Small intestine (tissue), 16 donors: Measurements from ENCODE around the gene SLC2A8. TPM values are rescaled to one million over a fixed set of nuclear protein-coding genes. Genes with fewer than 3 reads are reported as not detected.

Source experiments
- DNase-seq, 2 donors: peaks; one replicate each; pipeline versions ENCODE4 v3.0.0 to v3.0.0-alpha.2; 2013
- FAIRE-seq: peaks from 2 replicates; lab custom pipeline; 2012; peaks lifted over from hg19 to GRCh38; lab: Jason Lieb, UNC
- H3K27ac ChIP-seq, 3 donors: one replicate each; pipeline ENCODE4 v1.5.1; 2013; ENCODE audit warnings: low read length in 2 of 3, mild to moderate bottlenecking in 2 of 3, control low read depth in 1 of 3, inconsistent platforms in 1 of 3, low read depth in 1 of 3, moderate library complexity in 1 of 3
- H3K27me3 ChIP-seq, 3 donors: one replicate each; pipeline ENCODE4 v1.6.1; 2013; ENCODE audit warnings: low read length in 3 of 3, inconsistent platforms in 1 of 3; ENCODE audit not compliant: control insufficient read depth in 3 of 3, insufficient read depth in 3 of 3
- H3K36me3 ChIP-seq, 3 donors: one replicate each; pipeline ENCODE4 v1.6.1; 2013; ENCODE audit warnings: low read length in 3 of 3, inconsistent platforms in 1 of 3, low read depth in 1 of 3, mild to moderate bottlenecking in 1 of 3, moderate library complexity in 1 of 3; ENCODE audit not compliant: control insufficient read depth in 3 of 3, insufficient read depth in 2 of 3
- H3K4me1 ChIP-seq, 3 donors: one replicate each; pipeline ENCODE4 v1.6.1; 2013; ENCODE audit warnings: low read length in 2 of 3, inconsistent platforms in 1 of 3, low read depth in 1 of 3, mild to moderate bottlenecking in 1 of 3, moderate library complexity in 1 of 3; ENCODE audit not compliant: control insufficient read depth in 3 of 3, insufficient read depth in 2 of 3
- H3K4me3 ChIP-seq, 3 donors: one replicate each; pipeline ENCODE4 v1.5.1; 2013; ENCODE audit warnings: low read length in 3 of 3, control low read depth in 1 of 3, inconsistent platforms in 1 of 3, low read depth in 1 of 3, mild to moderate bottlenecking in 1 of 3, moderate library complexity in 1 of 3
- H3K9me3 ChIP-seq, 2 donors: one replicate each; pipeline ENCODE4 v1.6.1; 2013; ENCODE audit warnings: low read depth in 1 of 2, low read length in 1 of 2; ENCODE audit not compliant: control insufficient read depth in 2 of 2, insufficient read depth in 1 of 2
- WGBS, 3 donors: extraction: QIAGEN DNeasy Blood & Tissue Kit; methylation state at CpG; one replicate each; pipeline ENCODE4 v1.1.7; 2013; 5-methylcytosine and 5-hydroxymethylcytosine counted together
- long read RNA-seq, 10 donors: transcript quantifications; one replicate each; lab custom pipeline, GENCODE V29; 2026
- polyA plus RNA-seq, 4 donors: library from polyadenylated mRNA; stranded (reverse) in 3 of 4; unstranded in 1 of 4; fragments of 200-250 nt in 3 of 4; fragments of 120-200 nt in 1 of 4; gene quantifications; one replicate each; pipeline versions ENCODE4 v1.2.1 to v1.2.3, GENCODE V29; 2013
- donor health status: healthy with polysubstance abuse.
- donor health status: control.
- donor health status: control.
- donor health status: Bipolar disorder and iron deficiency.
- donor health status: healthy.

Gene SLC2A8
- polyA plus RNA-seq: 10 to 100 TPM; 17.2 to 62.1 (median 20.7) TPM
- long read RNA-seq, donor 1, transcript SLC2A8-203 (10 exons, 2,172 nt): major isoform, 32 of 97 reads
- long read RNA-seq, donor 1, partial matches to known transcripts: 61 of 97 reads
- long read RNA-seq, donor 1, other reads (novel, unspliced or antisense): 0 of 97 reads
- long read RNA-seq, donor 2, partial matches to known transcripts: 5 of 12 reads
- long read RNA-seq, donor 2, other reads (novel, unspliced or antisense): 0 of 12 reads
- long read RNA-seq, donor 3, transcript SLC2A8-203 (10 exons, 2,172 nt): major isoform, 12 of 23 reads
- long read RNA-seq, donor 3, partial matches to known transcripts: 11 of 23 reads
- long read RNA-seq, donor 3, other reads (novel, unspliced or antisense): 0 of 23 reads
- long read RNA-seq, donor 4: 0 reads
- long read RNA-seq, donor 5: 0 reads
- long read RNA-seq, donor 6, partial matches to known transcripts: 0 of 8 reads
- long read RNA-seq, donor 6, other reads (novel, unspliced or antisense): 0 of 8 reads
- long read RNA-seq, donor 7: 0 reads
- long read RNA-seq, donor 8: 0 reads
- long read RNA-seq, donor 9, partial matches to known transcripts: 6 of 8 reads
- long read RNA-seq, donor 9, other reads (novel, unspliced or antisense): 0 of 8 reads
- long read RNA-seq, donor 10, partial matches to known transcripts: 20 of 23 reads
- long read RNA-seq, donor 10, other reads (novel, unspliced or antisense): 0 of 23 reads

- Histone ChIP-seq H3K27me3 (no peaks in the 10 kb centered on the region), H3K27ac (peak within 1 kb of the TSS; percentile 85 to 95 (median 93)), H3K36me3 (peaks cover 0 to 43% (median under 1%) of the 10 kb centered on the region in 3 donors), H3K9me3 (no peaks in the 10 kb centered on the region), H3K4me1 (peaks cover 0 to 52% (median 0%) of the 10 kb centered on the region in 3 donors), H3K4me3 (peak within 1 kb of the TSS; percentile 56 to 93 (median 66))
- WGBS, 3 donors: 0 to 1% (median 1%) methylated on average over 50 to 87 of the region's 87 CpGs
- FAIRE-seq (peak; percentile 89), DNase-seq (peak; percentile 100)
These were observed at the start of gene SLC2A8 for GRCh38 chr9:127396808-127397645. TSS of gene SLC2A8 (plus strand) at chr9:127397169. CDS start at chr9:127397231, 62 bp downstream.

DNA sequence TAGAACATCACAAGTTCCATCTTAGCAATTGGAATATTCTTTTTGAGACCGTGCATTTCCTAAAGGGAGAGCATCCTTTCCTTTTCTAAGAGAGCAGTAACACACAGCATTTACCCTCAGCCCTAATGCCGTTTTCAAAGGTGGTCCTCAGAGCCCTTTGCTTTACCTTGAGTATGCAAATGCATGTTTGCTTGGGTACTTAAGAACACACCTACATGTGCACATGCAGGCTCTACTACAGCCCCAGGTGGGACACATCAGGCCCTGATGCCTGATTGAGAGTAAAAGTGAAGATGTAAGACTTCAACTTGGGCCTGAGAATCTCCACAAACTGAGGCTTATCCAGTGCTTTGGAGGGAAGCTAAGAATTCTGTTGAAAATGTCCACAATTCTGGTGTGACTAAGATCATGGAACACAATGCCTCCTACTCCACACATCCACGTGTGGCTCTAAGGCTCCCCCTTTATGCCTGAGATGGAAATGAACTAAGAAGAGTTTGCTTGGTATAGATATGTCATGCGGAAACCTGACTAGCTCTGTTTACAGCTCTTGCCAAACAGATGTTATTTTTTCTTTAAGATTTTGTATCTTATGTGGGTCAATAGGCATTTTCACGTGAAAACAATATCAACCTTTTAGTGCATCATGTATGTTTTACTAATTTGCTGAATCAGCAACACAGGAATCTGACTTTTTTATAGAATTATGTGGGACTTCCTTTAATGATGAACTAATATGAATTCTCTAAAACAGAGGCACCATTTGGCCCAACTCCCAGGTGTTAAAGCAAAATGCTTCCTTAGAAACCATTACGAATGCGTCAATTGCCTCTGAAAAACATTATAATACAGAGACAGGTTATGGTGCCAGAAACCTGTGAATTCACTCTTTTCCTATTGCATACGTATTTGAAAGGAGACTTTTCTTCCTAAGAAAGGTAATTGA lies 48.9 kb upstream of the SLC2A8 start:
- Histone ChIP-seq H3K4me1 (no peaks in the 10 kb centered on the region), H3K4me3 (no peak overlapping the region), H3K36me3 (peaks cover 0 to 21% (median 0%) of the 10 kb centered on the region in 3 donors), H3K9me3 (no peaks in the 10 kb centered on the region), H3K27ac (no peak overlapping the region), H3K27me3 (no peaks in the 10 kb centered on the region)
- FAIRE-seq (no peak), DNase-seq (peak in 1 of 2 donors; percentile 47)
- WGBS, 3 donors: 72 to 79% (median 72%) methylated on average over 8 of the region's 8 CpGs

GRCh38 chr9:127349483-127350113 lies 47.4 kb upstream of the SLC2A8 start:
- FAIRE-seq (no peak), DNase-seq (no peak)

DNA sequence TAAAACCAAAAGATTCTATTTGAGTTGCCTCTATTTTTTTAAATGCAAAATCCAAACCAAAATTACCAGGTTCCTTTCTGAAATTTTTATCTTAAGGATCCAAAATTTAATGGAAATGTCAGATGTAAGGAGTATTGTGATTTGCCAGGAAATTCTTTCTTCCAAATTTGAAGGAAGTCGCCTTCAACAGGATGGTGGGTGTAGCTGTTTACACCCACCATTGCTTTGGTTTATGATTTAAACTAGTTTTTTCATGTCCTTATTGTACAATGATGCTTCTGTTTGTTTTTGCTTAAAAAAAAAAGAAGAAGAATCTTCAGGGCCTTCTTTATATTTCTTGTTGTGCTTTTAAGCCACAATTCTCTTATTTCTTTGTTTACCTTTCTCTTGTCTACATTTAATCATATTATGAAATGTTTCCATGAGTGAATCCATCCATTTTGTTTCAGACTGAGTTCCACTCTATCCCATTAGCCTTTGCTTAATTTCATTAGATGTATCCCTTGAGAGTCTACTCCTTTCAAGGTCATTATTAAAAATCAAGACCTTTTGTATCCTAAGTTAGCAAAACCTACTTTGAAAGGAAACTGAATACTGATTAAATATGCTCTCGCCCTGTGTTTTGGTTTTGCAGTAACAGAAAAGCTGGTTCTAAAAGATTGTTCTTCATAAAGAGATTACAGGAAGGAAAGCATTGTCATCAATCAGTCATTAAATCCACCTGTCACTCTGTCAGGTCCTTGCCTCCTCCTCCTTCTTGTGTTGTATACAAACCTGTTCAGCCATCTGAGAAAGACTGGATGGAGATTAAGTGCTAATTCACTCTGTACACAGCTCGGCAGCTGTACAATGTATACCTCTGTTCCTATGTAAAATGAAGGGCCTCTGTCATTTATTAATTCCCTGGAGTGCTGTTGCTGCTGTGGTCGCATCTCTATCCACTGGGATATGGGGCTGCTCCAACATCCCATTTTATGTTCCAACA lies 45.5 kb upstream of the SLC2A8 start:
- 82 to 90% (median 86%) methylated on average over 4 of the region's 4 CpGs for WGBS, 3 donors
- no peak for FAIRE-seq
- no peaks in the 10 kb centered on the region for H3K9me3 ChIP-seq
- no peaks in the 10 kb centered on the region for H3K27me3 ChIP-seq
- peaks cover 0 to 23% (median 0%) of the 10 kb centered on the region in 3 donors for H3K36me3 ChIP-seq
- no peaks in the 10 kb centered on the region for H3K4me1 ChIP-seq
- H3K27ac ChIP-seq: no peak overlapping the region
- no peak overlapping the region for H3K4me3 ChIP-seq
- DNase-seq: no peak

More at GRCh38 chr9:127349483-127350113, 47.4 kb upstream of the SLC2A8 start:
- peaks cover 0 to 17% (median 0%) of the 10 kb centered on the region in 3 donors for H3K36me3 ChIP-seq
- H3K27me3 ChIP-seq: no peaks in the 10 kb centered on the region
- no peaks in the 10 kb centered on the region for H3K9me3 ChIP-seq
- no peaks in the 10 kb centered on the region for H3K4me1 ChIP-seq
- H3K4me3 ChIP-seq: no peak overlapping the region
- no peak overlapping the region for H3K27ac ChIP-seq
- 82 to 95% (median 90%) methylated on average over 12 of the region's 12 CpGs for WGBS, 3 donors

DNA sequence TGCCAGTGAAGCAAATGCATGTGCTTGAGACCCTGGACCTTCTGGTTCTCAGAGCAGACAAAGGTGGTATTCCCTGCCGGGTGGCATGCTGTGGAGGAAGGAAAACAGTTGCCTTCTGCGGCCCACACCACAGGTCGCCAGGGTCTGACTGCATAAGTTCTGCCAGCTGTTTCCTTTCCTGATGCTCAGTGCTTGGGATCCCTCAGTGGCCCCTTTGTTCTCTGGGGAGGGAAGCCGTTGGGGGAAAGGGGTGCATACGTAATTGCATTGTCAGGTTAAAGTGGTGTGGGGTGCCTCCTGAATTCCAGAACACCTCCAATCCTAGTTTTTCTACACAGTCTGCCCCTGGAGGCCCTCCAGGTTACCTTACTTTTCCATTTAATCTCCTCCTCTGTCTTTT lies 43.1 kb upstream of the SLC2A8 start:
- FAIRE-seq: no peak
- H3K4me3 ChIP-seq: no peak overlapping the region
- no peaks in the 10 kb centered on the region for H3K27me3 ChIP-seq
- DNase-seq: no peak
- no peaks in the 10 kb centered on the region for H3K4me1 ChIP-seq
- WGBS, 3 donors: 64 to 92% (median 83%) methylated on average over 5 of the region's 5 CpGs
- H3K27ac ChIP-seq: no peak overlapping the region
- peaks cover 0 to 30% (median 0%) of the 10 kb centered on the region in 3 donors for H3K36me3 ChIP-seq
- no peaks in the 10 kb centered on the region for H3K9me3 ChIP-seq

GRCh38 chr9:127356906-127357305 lies 40.1 kb upstream of the SLC2A8 start:
- no peaks in the 10 kb centered on the region for H3K27me3 ChIP-seq
- H3K4me1 ChIP-seq: peaks cover 0 to 12% (median 0%) of the 10 kb centered on the region in 3 donors
- DNase-seq: no peak
- H3K27ac ChIP-seq: no peak overlapping the region
- no peak overlapping the region for H3K4me3 ChIP-seq
- no peaks in the 10 kb centered on the region for H3K9me3 ChIP-seq
- WGBS, 3 donors: 82 to 87% (median 85%) methylated on average over 4 of the region's 4 CpGs
- no peak for FAIRE-seq
- peaks cover 0 to 44% (median 0%) of the 10 kb centered on the region in 3 donors for H3K36me3 ChIP-seq
